GM18508 (cell line): ENCODE results near the gene PLCB1.

ENCODE experiments used
- ATAC-seq: cut with Tn5 transposase; IDR thresholded peaks from one replicate; pipeline ENCODE4 v1.9.1; 2021; ENCODE audit warnings: moderate number of reproducible peaks; ENCODE audit not compliant: insufficient read depth, unreplicated experiment

PLCB1 gene

DNA sequence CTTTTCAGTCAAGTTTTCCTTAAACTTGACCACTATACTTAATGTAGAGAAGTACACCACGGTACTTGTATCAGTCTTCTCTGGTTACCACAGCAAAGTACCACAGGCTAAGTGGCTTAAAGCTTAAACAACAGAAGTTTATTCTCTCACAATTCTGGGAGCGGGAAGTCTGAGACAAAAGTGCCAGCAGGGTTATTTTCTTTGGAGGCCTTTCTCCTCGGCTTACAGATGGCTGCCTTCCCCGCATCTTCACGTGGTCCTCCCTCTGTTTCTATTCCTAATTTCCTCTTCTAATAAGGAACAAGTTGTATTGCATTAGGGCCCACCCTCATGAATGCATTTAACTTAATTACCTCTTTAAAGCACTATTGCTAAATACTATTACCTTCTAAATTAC lies 258.0 kb downstream of the PLCB1 start:
- ATAC-seq, result no peak

DNA sequence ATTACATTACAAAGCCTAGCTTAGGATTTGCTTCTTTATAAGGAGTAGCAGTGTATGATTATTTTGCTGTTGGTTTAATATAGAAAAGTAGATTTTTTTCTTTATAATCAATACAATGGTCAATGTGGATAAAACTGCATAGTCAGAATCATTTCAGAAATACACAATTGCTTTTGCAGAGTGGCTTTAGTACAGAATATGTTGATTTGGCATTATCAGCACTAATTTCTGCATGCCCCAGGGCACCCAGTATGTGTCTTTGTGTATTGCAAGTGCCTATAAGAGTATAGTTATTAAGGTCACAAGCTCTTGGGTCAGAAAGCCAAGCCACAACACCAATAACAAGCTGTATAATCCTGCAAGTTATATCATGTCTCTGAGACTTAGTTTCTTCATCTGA lies 258.4 kb downstream of the PLCB1 start:
- ATAC-seq, result no peak

DNA sequence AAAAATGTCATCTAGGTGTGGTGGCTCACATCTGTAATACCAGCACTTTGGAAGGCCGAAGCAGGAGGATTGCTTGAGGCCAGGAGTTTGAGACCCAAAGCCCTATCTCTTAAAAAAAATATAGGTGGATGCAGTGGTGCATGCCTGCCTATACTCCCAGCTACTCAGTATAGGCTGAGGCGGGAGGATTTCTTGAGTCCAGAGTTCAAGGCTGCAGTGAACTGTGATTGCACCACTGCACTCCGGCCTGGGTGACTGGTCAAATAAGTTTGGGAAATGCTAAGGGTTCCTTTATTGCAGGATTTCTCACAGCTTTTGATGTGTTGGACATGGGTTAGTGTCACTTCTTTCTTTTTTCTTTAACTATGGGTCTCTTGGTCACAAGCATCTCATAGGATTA lies 261.3 kb downstream of the PLCB1 start:
- no peak for ATAC-seq

DNA sequence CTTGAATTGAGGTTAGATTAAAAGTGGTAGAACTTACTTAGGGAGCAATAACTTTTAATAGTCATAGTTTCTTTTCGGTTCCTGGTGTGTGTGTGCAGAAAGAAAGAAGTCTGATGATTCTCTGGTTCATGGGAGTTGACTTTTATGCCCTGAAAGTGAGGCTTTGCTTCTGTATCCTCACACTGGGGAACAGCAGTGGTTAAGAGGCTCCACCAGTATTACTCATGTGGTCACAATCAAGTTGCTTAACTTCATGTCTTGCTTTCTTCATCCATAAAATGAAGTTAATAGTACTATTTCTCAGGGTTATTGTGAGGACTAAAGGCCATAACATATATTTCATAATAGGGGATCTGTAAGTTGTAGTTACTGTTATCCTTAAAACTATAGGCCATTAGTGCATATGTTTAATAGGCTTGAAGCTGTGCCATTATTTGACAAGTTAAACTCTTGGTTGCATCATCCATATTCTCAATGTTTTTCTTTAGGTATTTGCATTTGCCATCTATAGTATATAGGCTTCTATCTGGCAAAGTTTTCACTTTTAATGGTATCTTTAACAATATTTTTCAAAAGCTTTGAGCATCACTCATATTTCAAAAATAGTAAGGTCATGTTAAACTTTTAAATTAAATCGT lies 262.4 kb downstream of the PLCB1 start:
- peak; percentile 80 for ATAC-seq

DNA sequence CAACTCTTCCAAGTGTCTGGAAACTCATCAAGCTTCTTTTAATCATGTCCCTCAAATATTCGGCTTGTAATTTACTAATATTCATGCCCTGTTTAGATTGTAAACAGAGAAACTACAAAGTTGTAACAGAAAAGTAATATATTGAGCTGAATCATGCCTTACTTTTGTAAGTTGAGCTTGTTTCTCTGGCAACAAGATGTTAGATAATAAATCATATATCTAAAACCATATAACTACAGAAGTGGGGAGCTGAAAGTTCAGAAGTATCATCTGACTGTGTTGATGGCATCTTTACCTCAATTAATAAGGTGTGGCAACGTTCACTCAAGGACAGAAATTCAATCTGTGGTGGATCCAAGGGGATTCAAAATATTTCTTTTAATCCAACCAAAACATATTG lies 263.9 kb downstream of the PLCB1 start:
- ATAC-seq, result no peak

DNA sequence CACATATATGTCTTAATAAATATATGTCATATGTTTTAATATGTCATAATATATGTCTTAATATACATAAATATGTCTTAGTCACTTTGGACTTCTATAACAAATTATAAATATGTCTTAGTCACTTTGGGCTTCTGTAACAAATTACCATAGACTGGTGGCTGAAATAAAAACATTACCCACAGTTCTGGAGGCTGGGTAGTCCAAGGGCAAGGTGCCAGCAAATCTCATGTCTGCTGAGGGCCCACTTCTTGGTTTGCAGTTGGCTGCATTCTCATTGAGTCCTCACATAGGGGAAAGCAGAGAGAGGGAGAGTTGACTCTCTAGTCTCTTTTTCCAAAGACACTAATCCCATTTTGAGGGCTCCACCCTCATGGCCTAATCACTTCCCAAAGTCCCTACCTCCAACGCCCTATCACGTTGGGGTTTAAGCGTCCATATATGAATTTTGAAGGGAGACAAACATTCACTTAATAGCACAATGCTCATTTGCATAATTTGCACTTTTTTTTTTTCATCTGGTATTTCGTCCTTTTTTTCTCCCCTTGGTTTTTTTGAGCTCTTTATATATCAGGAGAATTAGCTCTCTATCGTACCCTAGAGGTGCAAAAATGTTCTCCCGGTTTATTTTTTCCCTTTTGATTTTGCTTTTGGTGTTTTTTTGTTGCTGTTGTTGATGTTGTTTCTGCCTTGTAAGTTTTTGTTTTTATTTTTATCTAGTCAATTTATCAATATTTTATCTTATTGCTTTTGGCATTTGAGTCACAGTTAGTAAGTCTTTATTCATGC lies 266.4 kb downstream of the PLCB1 start:
- ATAC-seq, result no peak

- ATAC-seq, result peak; percentile 99
Measured at GRCh38 chr20:8399947-8400346, 267.9 kb downstream of the PLCB1 start.

DNA sequence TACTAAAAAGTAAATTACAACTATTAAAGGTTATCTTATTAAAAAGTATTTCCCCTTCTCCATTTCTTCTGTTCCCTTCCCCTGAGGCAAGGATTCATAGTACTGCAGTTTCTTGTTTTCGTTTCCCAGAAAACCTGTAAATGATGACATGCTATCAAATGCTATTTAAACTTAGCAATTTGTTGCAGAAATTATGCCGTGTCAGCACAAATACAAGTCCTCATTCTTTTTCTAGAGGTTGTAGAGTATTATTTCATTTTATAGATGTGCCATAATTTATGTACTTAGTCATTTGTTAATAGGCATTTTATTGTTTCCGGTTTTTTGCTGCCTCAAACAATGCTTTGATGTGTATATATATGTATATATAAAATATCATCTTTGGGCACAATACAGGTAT lies 268.4 kb downstream of the PLCB1 start:
- no peak for ATAC-seq

DNA sequence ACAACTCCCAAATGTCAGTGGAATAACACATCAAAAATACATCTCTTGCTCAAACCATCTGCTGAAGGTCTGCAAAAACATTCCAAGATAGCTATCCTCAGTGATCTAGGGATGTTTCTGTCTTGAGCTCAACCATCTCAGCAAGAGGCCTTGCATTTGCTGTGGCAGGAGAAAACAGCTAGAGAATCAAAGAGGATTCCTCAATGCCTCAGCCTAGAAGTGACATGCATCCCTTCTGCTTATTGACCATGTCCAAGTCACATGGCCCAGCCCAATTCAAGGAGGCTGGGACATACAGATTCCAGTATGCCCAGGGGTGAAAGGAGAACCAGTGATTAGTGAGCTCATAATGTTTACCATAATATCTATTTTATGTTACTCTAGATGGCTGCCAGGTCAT lies 269.5 kb downstream of the PLCB1 start:
- no peak for ATAC-seq

GRCh38 chr20:8402798-8403197 lies 270.7 kb downstream of the PLCB1 start:
- ATAC-seq, result no peak

GRCh38 chr20:8404912-8405635 lies 273.0 kb downstream of the PLCB1 start:
- no peak for ATAC-seq

GRCh38 chr20:8406391-8406790 lies 274.3 kb downstream of the PLCB1 start:
- no peak for ATAC-seq

DNA sequence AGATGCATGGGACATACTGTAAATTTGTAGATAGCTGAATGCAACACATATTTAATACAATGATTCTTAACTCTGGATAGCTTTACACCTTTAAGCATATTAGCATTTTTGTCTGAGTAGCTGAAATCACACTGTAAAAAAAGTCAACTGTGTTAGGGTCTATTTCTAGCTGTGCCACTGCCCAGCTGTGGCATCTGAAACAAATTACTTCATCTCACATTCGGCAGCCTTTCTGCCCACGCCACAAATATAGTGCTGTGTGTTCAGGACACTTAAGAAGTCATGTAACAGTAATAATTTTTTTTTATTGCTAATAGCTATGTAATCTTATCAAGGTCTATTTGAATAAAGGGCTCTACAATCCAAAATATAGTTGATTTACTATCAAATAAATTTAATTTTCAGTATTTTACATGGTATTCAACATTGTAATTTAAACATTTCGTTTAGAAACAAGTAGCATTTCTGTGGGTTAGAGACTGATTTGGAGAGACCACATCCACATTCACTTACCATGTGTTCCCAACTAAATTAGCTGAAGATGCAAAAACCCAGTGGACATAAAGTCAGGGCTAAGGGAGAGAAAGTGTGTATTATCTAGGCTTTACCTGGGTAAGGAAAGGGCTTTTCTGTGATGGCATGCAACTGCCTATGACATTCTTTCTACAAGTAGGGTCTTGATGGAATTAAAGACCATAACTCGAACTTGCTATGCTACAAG lies 276.7 kb downstream of the PLCB1 start:
- ATAC-seq, result no peak

- ATAC-seq, result no peak
Measured at GRCh38 chr20:8413691-8414090, 281.6 kb downstream of the PLCB1 start.

GRCh38 chr20:8414586-8415274 lies 282.7 kb downstream of the PLCB1 start:
- ATAC-seq, result no peak

DNA sequence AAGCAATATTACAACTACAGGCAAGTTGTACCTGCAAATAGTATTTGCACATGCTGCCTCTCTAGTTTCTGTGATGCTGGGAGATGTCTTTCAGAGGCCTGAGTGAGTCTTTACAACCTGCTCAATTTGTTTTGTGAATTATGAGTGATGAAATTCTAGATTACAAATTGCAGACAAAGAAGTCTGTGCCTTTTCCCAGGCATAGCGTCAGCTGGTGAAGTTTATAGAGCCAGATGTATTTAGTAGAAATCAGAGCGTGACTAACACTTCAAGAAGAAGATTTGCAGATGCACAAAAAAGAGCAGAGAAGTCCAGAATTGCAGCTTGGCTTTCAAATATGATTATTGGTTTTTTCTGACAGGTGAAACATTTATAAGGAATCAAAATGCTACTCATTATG lies 289.9 kb downstream of the PLCB1 start:
- no peak for ATAC-seq

GRCh38 chr20:8423482-8423881 lies 291.4 kb downstream of the PLCB1 start:
- ATAC-seq, result no peak

GRCh38 chr20:8424010-8424409 lies 291.9 kb downstream of the PLCB1 start:
- ATAC-seq, result no peak

DNA sequence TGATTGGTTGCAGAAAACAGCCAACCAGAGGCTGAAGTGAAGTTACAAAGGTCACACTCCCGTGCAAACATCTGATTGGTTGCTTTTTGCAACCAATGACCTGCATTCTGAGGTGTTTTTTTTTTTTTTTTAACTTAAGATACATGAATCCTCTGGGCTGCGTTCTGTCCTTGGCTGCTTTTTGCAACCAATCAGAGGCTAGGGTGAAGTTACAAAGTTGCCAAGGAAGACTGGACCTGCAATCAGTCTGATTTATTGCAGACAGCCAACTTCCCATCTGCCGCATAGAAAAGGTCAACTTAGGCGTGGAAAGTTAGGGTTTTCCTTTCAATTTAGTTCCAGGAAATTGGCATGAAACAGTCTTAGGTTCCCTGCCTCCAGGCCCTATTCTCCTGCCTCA lies 292.9 kb downstream of the PLCB1 start:
- ATAC-seq, result no peak

GRCh38 chr20:8425802-8426201 lies 293.7 kb downstream of the PLCB1 start:
- ATAC-seq, result no peak
